Activated B cell treated with CpG ODN at 0.5 μM for 24 hours (primary cell): ENCODE measurements around the gene PDE4B. TPM values are rescaled to one million over a fixed set of nuclear protein-coding genes. Genes with fewer than 3 reads are reported as not detected.
A peak's percentile ranks its signal among the peaks of the same experiment; 100 is the strongest.
"Not testable (repeated sequence)": the region's sequence is repeated elsewhere in the genome, so short reads cannot be mapped to it uniquely, and the experiment has no call there.

ENCODE experiments used
- ATAC-seq: fragments of 200-7000 bp; cut with Tn5 transposase; one replicate; pipeline ENCODE4 v1.10.0; 2021; ENCODE audit warnings: low read depth, mild to moderate bottlenecking, moderate library complexity
- CTCF ChIA-PET: fragments of 350-600 bp; sonication (Branson Sonifier 250); formaldehyde crosslinking; loops from one replicate; lab custom pipeline; 2021; ENCODE audit warnings: antibody characterized with exemption; lab: Charles Lee
- POLR2A ChIA-PET: fragments of 350-600 bp; sonication (Branson Sonifier 250); formaldehyde crosslinking; loops from one replicate; lab custom pipeline; 2021; ENCODE audit warnings: antibody characterized with exemption; lab: Charles Lee
- DNase-seq: peaks from one replicate; pipeline ENCODE4 v3.0.0; 2022
- H3K27ac Mint-ChIP-seq: one replicate; pipeline ENCODE4 v1.8.0; 2020; ENCODE audit warnings: mixed read lengths
- H3K27me3 Mint-ChIP-seq: one replicate; pipeline ENCODE4 v1.8.0; 2021; ENCODE audit warnings: mixed read lengths
- H3K36me3 Mint-ChIP-seq: one replicate; pipeline ENCODE4 v1.8.0; 2021; ENCODE audit warnings: low read depth, mixed read lengths
- H3K4me1 Mint-ChIP-seq: one replicate; pipeline ENCODE4 v1.8.0; 2021; ENCODE audit warnings: mixed read lengths
- H3K4me3 Mint-ChIP-seq: one replicate; pipeline ENCODE4 v1.8.0; 2020; ENCODE audit warnings: mild to moderate bottlenecking, mixed read lengths
- H3K9me3 Mint-ChIP-seq: one replicate; pipeline ENCODE4 v1.8.0; 2020; ENCODE audit warnings: mixed read lengths
- intact Hi-C: fragments of 100-400 bp; cut with micrococcal nuclease; formaldehyde crosslinking; loops from one replicate; pipeline ENCODE4 v1.15.1; 2024
- total RNA-seq: library from RNA; stranded (reverse); gene quantifications from 2 replicates; pipeline ENCODE4 v1.2.3, GENCODE V29; 2022
- TF ChIP-seq, protein P1 (sequence below): fragments of 200-600 bp; IDR thresholded peaks from one replicate; pipeline ENCODE4 v1.8.0; 2022; ENCODE audit warnings: antibody characterized with exemption, mild to moderate bottlenecking

Gene PDE4B
- total RNA-seq, 1 donor from 2014 or later = 84.1 TPM

DNA sequence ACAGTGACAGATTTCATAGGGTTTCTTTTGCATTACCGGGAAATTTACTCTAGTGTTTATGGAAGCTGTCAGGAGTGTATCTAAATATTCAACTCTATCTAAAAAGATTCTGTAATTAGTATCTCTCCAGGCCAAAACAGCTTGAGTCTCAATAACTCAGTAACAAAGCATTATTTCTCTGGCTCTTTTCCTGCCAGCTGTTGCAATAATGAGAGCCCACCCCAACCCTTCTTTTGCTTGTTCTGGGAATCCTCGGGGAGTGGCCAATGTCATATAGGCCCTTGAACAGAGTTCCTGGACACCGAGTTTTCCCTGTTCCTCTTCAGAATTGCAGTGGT lies 621.1 kb downstream of the PDE4B start:
- no peak overlapping the region for H3K27ac Mint-ChIP-seq
- H3K27me3 Mint-ChIP-seq = no peaks in the 10 kb centered on the region
- TF ChIP-seq, protein P1, sequence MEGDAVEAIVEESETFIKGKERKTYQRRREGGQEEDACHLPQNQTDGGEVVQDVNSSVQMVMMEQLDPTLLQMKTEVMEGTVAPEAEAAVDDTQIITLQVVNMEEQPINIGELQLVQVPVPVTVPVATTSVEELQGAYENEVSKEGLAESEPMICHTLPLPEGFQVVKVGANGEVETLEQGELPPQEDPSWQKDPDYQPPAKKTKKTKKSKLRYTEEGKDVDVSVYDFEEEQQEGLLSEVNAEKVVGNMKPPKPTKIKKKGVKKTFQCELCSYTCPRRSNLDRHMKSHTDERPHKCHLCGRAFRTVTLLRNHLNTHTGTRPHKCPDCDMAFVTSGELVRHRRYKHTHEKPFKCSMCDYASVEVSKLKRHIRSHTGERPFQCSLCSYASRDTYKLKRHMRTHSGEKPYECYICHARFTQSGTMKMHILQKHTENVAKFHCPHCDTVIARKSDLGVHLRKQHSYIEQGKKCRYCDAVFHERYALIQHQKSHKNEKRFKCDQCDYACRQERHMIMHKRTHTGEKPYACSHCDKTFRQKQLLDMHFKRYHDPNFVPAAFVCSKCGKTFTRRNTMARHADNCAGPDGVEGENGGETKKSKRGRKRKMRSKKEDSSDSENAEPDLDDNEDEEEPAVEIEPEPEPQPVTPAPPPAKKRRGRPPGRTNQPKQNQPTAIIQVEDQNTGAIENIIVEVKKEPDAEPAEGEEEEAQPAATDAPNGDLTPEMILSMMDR = no peak
- peaks cover 14% of the 10 kb centered on the region for H3K4me1 Mint-ChIP-seq
- POLR2A ChIA-PET = interaction anchor here (0.7 to 2.3 kb wide), 2 partner anchors 12 to 16 kb away, joined by 3 to 8 read pairs; no protein-coding TSS in a partner anchor
- DNase-seq = no peak
- intact Hi-C loops = no loop called here
- H3K36me3 Mint-ChIP-seq = peaks cover 1% of the 10 kb centered on the region
- CTCF ChIA-PET = interaction anchor here (1.0 to 1.3 kb wide), 2 partner anchors 22 to 171 kb away, joined by 4 read pairs; no protein-coding TSS in a partner anchor
- H3K4me3 Mint-ChIP-seq = no peak overlapping the region
- peaks cover 23% of the 10 kb centered on the region for H3K9me3 Mint-ChIP-seq
- no peak for ATAC-seq

DNA sequence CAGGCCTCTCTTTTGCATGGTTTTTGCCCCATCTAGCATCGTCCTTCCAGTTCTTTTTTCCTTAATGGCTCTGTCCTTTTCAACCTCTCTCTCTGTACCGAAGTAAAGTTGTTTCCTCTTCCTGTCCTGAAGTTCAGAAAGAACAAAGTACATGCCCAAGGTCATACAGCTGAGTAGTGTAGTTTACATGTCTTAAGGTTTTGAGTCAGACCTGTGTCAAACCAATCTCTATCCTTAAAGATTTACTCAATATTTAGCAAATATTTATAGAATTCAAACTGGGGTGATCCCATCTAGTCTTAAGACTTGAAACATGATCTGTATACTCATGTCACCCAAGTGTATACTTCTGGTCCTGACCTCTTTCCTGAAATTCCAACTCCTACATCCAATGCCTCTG lies 622.6 kb downstream of the PDE4B start:
- DNase-seq (no peak), ATAC-seq (no peak)
- TF ChIP-seq, protein P1 = no peak
- peaks cover 1% of the 10 kb centered on the region for H3K36me3 Mint-ChIP-seq
- H3K9me3 Mint-ChIP-seq = peaks cover 28% of the 10 kb centered on the region
- POLR2A ChIA-PET = interaction anchor here (1.5 to 2.3 kb wide), 2 partner anchors 13 to 22 kb away, joined by 5 to 8 read pairs; no protein-coding TSS in a partner anchor
- intact Hi-C loops = no loop called here
- CTCF ChIA-PET = interaction anchor here (0.7 to 1.6 kb wide), 2 partner anchors 9 to 22 kb away, joined by 3 to 4 read pairs; no protein-coding TSS in a partner anchor
- H3K4me3 Mint-ChIP-seq = no peak overlapping the region
- no peak overlapping the region for H3K27ac Mint-ChIP-seq
- peaks cover 17% of the 10 kb centered on the region for H3K4me1 Mint-ChIP-seq
- no peaks in the 10 kb centered on the region for H3K27me3 Mint-ChIP-seq

DNA sequence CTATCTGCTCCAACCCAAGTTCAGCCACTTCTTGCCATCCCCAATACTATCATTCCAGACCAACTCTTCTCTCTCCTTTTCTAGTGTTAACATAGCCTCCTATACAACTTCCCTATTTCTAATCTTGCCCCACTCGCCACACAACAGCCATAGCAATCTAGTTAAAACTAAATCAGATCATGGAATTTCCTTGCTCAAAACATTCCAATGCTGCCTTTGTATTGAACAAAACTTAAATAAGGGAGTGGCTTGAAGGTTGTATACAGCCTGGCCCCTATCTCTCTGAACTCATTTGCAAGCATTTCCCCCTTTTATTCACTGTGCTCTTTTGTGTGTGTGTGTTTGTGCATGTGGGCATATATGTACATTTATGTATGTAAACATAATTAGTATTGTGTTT lies 623.2 kb downstream of the PDE4B start:
- intact Hi-C loops = no loop called here
- POLR2A ChIA-PET = interaction anchor here (1.5 kb wide), 1 partner anchor 21 kb away, joined by 5 read pairs; no protein-coding TSS in a partner anchor
- H3K9me3 Mint-ChIP-seq = peaks cover 27% of the 10 kb centered on the region
- TF ChIP-seq, protein P1 = no peak
- H3K27me3 Mint-ChIP-seq = no peaks in the 10 kb centered on the region
- no peak for DNase-seq
- H3K27ac Mint-ChIP-seq = no peak overlapping the region
- peaks cover 17% of the 10 kb centered on the region for H3K4me1 Mint-ChIP-seq
- no peak for ATAC-seq
- CTCF ChIA-PET = interaction anchor here (0.7 to 1.6 kb wide), 2 partner anchors 10 to 21 kb away, joined by 3 to 4 read pairs; no protein-coding TSS in a partner anchor
- no peak overlapping the region for H3K4me3 Mint-ChIP-seq
- H3K36me3 Mint-ChIP-seq = peaks cover 1% of the 10 kb centered on the region

DNA sequence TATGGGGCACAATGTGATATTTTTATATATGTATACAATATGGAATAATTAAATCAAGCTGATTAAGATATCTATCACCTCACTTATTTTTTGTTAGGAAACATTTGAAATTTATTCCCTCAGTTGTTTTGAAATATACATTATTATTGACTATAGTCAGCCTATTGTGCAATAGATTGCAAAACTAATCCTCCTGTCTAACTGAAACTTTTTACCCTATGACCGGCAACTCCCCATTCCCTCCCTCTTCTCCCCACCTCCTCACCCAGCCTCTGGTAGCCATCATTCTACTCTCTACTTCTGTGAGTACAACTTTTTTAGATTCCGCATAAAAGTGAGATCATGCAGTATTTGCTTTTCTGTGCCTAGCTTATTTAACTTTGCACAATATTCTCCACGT lies 623.6 kb downstream of the PDE4B start:
- TF ChIP-seq, protein P1 = no peak
- no peak for DNase-seq
- no peak for ATAC-seq
- intact Hi-C loops = no loop called here
- no peaks in the 10 kb centered on the region for H3K27me3 Mint-ChIP-seq
- peaks cover 26% of the 10 kb centered on the region for H3K9me3 Mint-ChIP-seq
- no peak overlapping the region for H3K4me3 Mint-ChIP-seq
- H3K4me1 Mint-ChIP-seq = peaks cover 13% of the 10 kb centered on the region
- H3K27ac Mint-ChIP-seq = peak overlapping the region; percentile 14
- ChIA-PET POLR2A (interaction anchor here (1.3 kb wide), 1 partner anchor 51 kb away, joined by 3 read pairs; no protein-coding TSS in a partner anchor), CTCF (interaction anchor here (1.6 kb wide), 1 partner anchor 10 kb away, joined by 4 read pairs; no protein-coding TSS in a partner anchor)
- peaks cover 1% of the 10 kb centered on the region for H3K36me3 Mint-ChIP-seq

DNA sequence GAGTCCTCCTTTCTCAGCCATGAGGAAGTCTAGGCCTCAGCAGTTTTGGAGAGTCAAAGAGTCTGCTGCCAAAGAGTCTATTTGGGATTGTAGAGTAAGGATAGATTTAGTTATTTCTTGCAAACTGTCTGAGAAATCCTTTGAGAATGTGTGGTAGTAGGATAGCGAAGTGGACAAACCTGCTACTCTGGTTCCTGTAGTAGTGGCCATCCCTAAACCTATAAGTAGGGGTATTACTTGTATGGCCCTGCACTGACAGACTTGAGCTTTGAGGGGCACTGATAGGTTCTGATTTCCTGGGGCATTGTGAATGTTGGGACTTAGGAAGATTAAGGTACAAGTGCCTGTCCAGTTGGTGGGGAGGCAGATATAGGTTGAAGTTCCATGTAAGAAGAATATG lies 625.3 kb downstream of the PDE4B start:
- intact Hi-C loops = no loop called here
- no peak overlapping the region for H3K27ac Mint-ChIP-seq
- POLR2A ChIA-PET = interaction anchor here (1.1 kb wide), 1 partner anchor 38 kb away, joined by 3 read pairs; no protein-coding TSS in a partner anchor

DNA sequence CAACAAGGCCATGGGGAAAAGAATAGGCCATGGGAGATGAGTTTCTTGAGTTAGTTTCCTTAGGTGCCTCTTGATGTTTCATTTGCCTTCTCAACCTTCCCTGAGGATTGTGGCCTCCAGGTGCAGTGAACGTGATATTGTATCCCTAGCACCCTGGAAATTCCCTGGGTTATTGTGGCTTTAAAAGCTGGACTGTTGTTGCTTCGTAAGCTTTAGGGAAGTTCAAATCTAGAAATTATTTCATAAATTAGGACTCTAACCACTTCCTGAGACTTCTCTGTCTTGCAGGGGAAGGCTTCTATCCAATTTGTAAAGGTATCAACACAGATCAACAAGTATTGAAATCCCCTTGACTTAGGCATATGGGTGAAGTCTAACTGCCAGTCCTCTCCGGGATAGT lies 627.5 kb downstream of the PDE4B start:
- H3K36me3 Mint-ChIP-seq, POLR2A ChIA-PET, ATAC-seq, H3K27me3 Mint-ChIP-seq, H3K4me3 Mint-ChIP-seq, DNase-seq, H3K27ac Mint-ChIP-seq: not testable (repeated sequence)
- H3K4me1 Mint-ChIP-seq = peaks cover 10% of the 10 kb centered on the region
- intact Hi-C loops = loop anchor here (1.0 kb wide), 1 partner anchor 8 kb away; no protein-coding TSS in a partner anchor
- H3K9me3 Mint-ChIP-seq = peaks cover 24% of the 10 kb centered on the region
- CTCF ChIA-PET = interaction anchor here (1.4 kb wide), 1 partner anchor 53 kb away, joined by 3 read pairs; no protein-coding TSS in a partner anchor

More for the DNA sequence above, 625.3 kb downstream of the PDE4B start:
- Mint-ChIP-seq H3K4me1 (peaks cover 10% of the 10 kb centered on the region), H3K4me3 (no peak overlapping the region), H3K9me3 (peaks cover 24% of the 10 kb centered on the region), H3K36me3 (peaks cover 1% of the 10 kb centered on the region), H3K27me3 (no peaks in the 10 kb centered on the region)
- CTCF ChIA-PET = interaction anchor here (0.6 to 1.5 kb wide), 2 partner anchors 17 to 29 kb away, joined by 3 read pairs; no protein-coding TSS in a partner anchor
- TF ChIP-seq, protein P1 = no peak
- no peak for ATAC-seq
- no peak for DNase-seq

DNA sequence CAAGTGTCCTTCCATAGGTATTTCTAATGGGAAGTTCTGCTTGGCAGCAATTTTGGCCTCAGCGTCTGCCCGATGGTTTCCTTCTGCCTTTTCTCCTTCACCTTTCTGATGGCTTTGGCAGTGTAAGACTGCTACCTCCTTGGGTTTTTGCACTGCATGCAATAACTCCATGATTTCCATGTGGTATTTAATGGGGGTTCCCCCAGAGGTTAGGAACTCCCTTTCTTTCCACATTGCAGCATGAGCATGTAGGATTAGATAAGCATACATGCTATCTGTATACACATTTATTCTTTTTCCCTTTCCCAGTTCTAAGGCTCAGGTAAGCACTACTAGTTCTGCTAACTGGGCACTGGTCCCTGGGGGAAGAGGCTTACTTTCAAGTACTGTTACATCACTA lies 628.2 kb downstream of the PDE4B start:
- H3K36me3 Mint-ChIP-seq, CTCF ChIA-PET, H3K27ac Mint-ChIP-seq, POLR2A ChIA-PET, DNase-seq, H3K4me1 Mint-ChIP-seq, H3K27me3 Mint-ChIP-seq, ATAC-seq, H3K4me3 Mint-ChIP-seq: not testable (repeated sequence)
- intact Hi-C loops = loop anchor here (1.0 kb wide), 1 partner anchor 7 kb away; no protein-coding TSS in a partner anchor
- H3K9me3 Mint-ChIP-seq = peaks cover 21% of the 10 kb centered on the region
